GM19351 (cell line): ENCODE data around the gene LTB4R.

ENCODE experiments used
- ATAC-seq: cut with Tn5 transposase; IDR thresholded peaks from one replicate; pipeline ENCODE4 v1.9.1; 2021; ENCODE audit warnings: mild to moderate bottlenecking, moderate library complexity; ENCODE audit not compliant: unreplicated experiment

Gene LTB4R

DNA sequence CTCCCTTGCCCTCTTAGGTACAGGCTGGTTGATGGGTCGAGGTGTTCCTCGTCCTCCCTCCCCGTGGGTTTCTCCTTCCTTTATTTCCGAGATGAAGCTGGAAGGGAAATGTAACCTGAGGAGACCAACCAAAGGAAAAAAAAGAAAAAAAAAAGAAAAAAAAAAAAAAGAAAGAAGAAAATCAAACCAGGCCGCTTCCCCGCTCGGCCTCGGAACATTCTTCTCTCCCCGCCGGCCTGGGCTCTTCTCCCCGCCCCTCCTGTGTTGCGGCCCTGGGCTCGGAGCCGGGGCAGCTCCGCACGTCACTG is 55.1 kb downstream of the LTB4R start:
- no peak for ATAC-seq

DNA sequence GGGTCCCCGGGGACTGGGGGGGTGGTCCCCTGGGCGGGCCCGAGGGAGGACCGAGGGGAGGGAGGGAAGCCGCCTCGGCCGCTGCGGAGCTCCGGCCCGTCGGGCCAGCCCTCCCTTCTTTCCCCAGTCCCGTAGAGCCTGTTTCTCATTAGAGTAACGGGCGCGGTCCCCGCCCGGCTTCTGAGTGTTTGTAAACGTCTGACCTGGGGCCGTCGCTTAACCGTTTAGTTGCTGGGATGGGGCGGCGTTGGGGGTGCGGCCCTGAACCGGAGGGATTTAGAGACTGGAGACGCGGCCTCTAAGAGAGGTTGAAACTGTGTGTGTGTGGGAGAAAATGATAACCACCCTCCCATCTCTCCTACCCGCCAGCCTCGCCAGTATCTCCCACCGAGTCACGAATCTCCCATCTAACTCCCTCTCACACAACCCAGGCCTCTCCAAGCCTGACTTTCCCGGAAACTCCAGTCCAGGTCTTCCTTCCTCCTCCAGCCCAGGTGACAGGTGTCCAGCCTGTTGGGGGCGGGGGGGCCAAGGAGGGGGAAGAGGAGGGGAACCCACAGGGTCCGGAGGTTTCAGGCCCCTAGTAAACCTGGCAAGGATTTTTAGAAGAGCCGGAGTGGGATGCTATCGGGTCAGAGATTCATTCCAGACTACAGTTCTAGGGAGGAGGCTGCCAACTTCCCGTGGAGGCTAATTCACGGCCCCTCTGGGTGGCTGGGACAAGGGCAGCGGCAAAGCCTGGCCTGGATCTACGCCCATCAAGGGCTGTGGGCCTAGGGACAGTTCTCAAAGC is 55.6 kb downstream of the LTB4R start:
- ATAC-seq, result peak; percentile 51
